MM.1S (cell line): Measurements from ENCODE around the gene NDUFAF3.

Experiments
- DNase-seq: peaks from one replicate; pipeline ENCODE4 v3.0.0-alpha.2; 2015
- H2AFZ ChIP-seq: fragments of 300-600 bp; sonication (generic); 2 replicates; pipeline ENCODE4 v1.6.0; 2016; ENCODE audit warnings: antibody characterized with exemption, low read length
- H3F3A ChIP-seq: fragments of 300-600 bp; sonication (generic); 2 replicates; pipeline ENCODE4 v1.6.1; 2016; ENCODE audit warnings: mild to moderate bottlenecking, antibody characterized with exemption, low read length, moderate library complexity, mixed read lengths; ENCODE audit not compliant: insufficient read depth
- H3K27ac ChIP-seq: fragments of 300-600 bp; sonication (generic); 2 replicates; pipeline ENCODE4 v1.5.1; 2016; ENCODE audit warnings: mild to moderate bottlenecking, low read length
- H3K27me3 ChIP-seq: fragments of 300-600 bp; sonication (generic); replicated peaks from 2 replicates; pipeline ENCODE4 v1.6.0; 2016; ENCODE audit warnings: low read length; ENCODE audit not compliant: insufficient read depth
- H3K36me3 ChIP-seq: fragments of 300-600 bp; sonication (generic); replicated peaks from 2 replicates; pipeline ENCODE4 v1.6.1; 2016; ENCODE audit warnings: mild to moderate bottlenecking, low read length, mixed read lengths; ENCODE audit not compliant: insufficient read depth
- H3K4me1 ChIP-seq: fragments of 300-600 bp; sonication (generic); 2 replicates; pipeline ENCODE4 v1.6.1; 2016; ENCODE audit warnings: low read length, mixed read lengths
- H3K4me2 ChIP-seq: fragments of 300-600 bp; sonication (generic); 2 replicates; pipeline ENCODE4 v1.6.0; 2016; ENCODE audit warnings: low read depth, low read length
- H3K4me3 ChIP-seq: fragments of 300-600 bp; sonication (generic); 2 replicates; pipeline ENCODE4 v1.5.1; 2016; ENCODE audit warnings: low read length, mixed read lengths
- H3K79me2 ChIP-seq: fragments of 300-600 bp; sonication (generic); 2 replicates; pipeline ENCODE4 v1.6.1; 2016; ENCODE audit warnings: mixed run types, low read length, mixed read lengths
- H3K9ac ChIP-seq: fragments of 300-600 bp; sonication (generic); 2 replicates; pipeline ENCODE4 v1.6.1; 2016; ENCODE audit warnings: low read length, mixed read lengths
- H3K9me2 ChIP-seq: fragments of 300-600 bp; sonication (generic); replicated peaks from 2 replicates; pipeline ENCODE4 v1.6.1; 2016; ENCODE audit warnings: mild to moderate bottlenecking, low read length, mixed read lengths; ENCODE audit not compliant: insufficient read depth
- H3K9me3 ChIP-seq: fragments of 300-600 bp; sonication (generic); replicated peaks from 2 replicates; pipeline ENCODE4 v1.6.1; 2016; ENCODE audit warnings: mild to moderate bottlenecking, low read length, mixed read lengths; ENCODE audit not compliant: insufficient read depth
- H4K20me1 ChIP-seq: fragments of 300-600 bp; sonication (generic); 2 replicates; pipeline ENCODE4 v1.6.1; 2016; ENCODE audit warnings: mild to moderate bottlenecking, low read length, moderate library complexity, mixed read lengths; ENCODE audit not compliant: insufficient read depth
- CTCF ChIP-seq: fragments of 300-600 bp; sonication (generic); IDR thresholded peaks from 2 replicates; pipeline ENCODE4 v1.5.1; 2016; ENCODE audit warnings: antibody characterized with exemption, low read length, mixed read lengths
- EZH2 ChIP-seq: fragments of 300-600 bp; sonication (generic); optimal IDR thresholded peaks from 2 replicates; pipeline ENCODE3; 2017; ENCODE audit warnings: low read depth, mild to moderate bottlenecking, antibody characterized with exemption, low read length, mixed read lengths
- EZH2phosphoT487 ChIP-seq: fragments of 300-600 bp; sonication (generic); IDR thresholded peaks from 2 replicates; pipeline ENCODE4 v1.6.1; 2018; ENCODE audit warnings: antibody characterized with exemption, low read length

Gene NDUFAF3

GRCh38 chr3:49021813-49022687 lies at the start of gene NDUFAF3:
NDUFAF3 (plus strand) TSS chr3:49022121; CDS start chr3:49022145, 24 bp downstream.
- Histone ChIP-seq H3K36me3 (peaks cover 9% of the 10 kb centered on the region; the same call in 1 of the 2 replicates), H3K79me2 (peaks cover 67% of the 10 kb centered on the region), H4K20me1 (no peaks in the 10 kb centered on the region), H2AFZ (peak within 1 kb of the TSS; percentile 80), H3K4me1 (peaks cover 51% of the 10 kb centered on the region), H3K9me3 (no peaks in the 10 kb centered on the region), H3K9ac (peak within 1 kb of the TSS; percentile 97), H3K9me2 (no peaks in the 10 kb centered on the region), H3F3A (peaks cover 79% of the 10 kb centered on the region), H3K27ac (peak within 1 kb of the TSS; percentile 99), H3K27me3 (no peaks in the 10 kb centered on the region), H3K4me3 (peak within 1 kb of the TSS; percentile 93), H3K4me2 (peak within 1 kb of the TSS; percentile 95)
- peak; percentile 96 for DNase-seq
- TF ChIP-seq CTCF = peak; percentile 90
- no peak for TF ChIP-seq EZH2

GRCh38 chr3:48974076-48974864 lies 47.7 kb upstream of the NDUFAF3 start:
- Histone ChIP-seq H2AFZ (no peak overlapping the region), H3F3A (no peaks in the 10 kb centered on the region), H3K9me2 (no peaks in the 10 kb centered on the region), H3K79me2 (0 out of 2 replicates have a peak, but pooled peaks cover 3% of the 10 kb centered on the region), H3K27ac (peak overlapping the region; percentile 48; the same call in 1 of the 2 replicates), H3K9ac (no peak overlapping the region), H3K9me3 (no peaks in the 10 kb centered on the region), H3K36me3 (0 out of 2 replicates have a peak, but pooled peaks cover 7% of the 10 kb centered on the region), H3K27me3 (no peaks in the 10 kb centered on the region), H3K4me1 (peaks cover 15% of the 10 kb centered on the region), H3K4me3 (no peak overlapping the region), H3K4me2 (no peak overlapping the region), H4K20me1 (no peaks in the 10 kb centered on the region)
- TF ChIP-seq EZH2 (no peak), EZH2phosphoT487 (no peak), CTCF (no peak)
- DNase-seq = peak; percentile 83

GRCh38 chr3:48979451-48979850 lies 42.5 kb upstream of the NDUFAF3 start:
- Histone ChIP-seq H3K9me3 (no peaks in the 10 kb centered on the region), H3K4me3 (no peak overlapping the region), H3K36me3 (peaks cover 8% of the 10 kb centered on the region), H3K9ac (no peak overlapping the region), H3K27me3 (no peaks in the 10 kb centered on the region), H3K79me2 (no peaks in the 10 kb centered on the region; the same call in 1 of the 2 replicates), H3F3A (no peaks in the 10 kb centered on the region), H3K27ac (no peak overlapping the region), H4K20me1 (no peaks in the 10 kb centered on the region), H3K4me2 (no peak overlapping the region), H3K4me1 (peaks cover 5% of the 10 kb centered on the region), H2AFZ (no peak overlapping the region), H3K9me2 (no peaks in the 10 kb centered on the region)
- DNase-seq = no peak
- no peak for TF ChIP-seq CTCF
- TF ChIP-seq EZH2phosphoT487 = no peak
- no peak for TF ChIP-seq EZH2
